Neural cell (in vitro differentiated cells): Measurements from ENCODE around the gene NATD1. TPM values are rescaled to one million over a fixed set of nuclear protein-coding genes. Genes with fewer than 3 reads are reported as not detected.

ENCODE experiments used
- H2AFZ ChIP-seq: fragments of 200-600, 300-800 bp; sonication (generic), shearing (Covaris generic); 2 replicates; pipeline ENCODE4 v1.6.0; 2014; ENCODE audit warnings: low read depth, mild to moderate bottlenecking, antibody characterized with exemption, low read length, moderate library complexity
- H3F3A ChIP-seq: fragments of 200-600 bp; shearing (Covaris generic); 2 replicates; pipeline ENCODE4 v1.6.1; 2016; ENCODE audit warnings: mild to moderate bottlenecking, moderate library complexity, mixed read lengths, antibody characterized with exemption, low read length; ENCODE audit not compliant: insufficient read depth, poor library complexity, severe bottlenecking
- H3K27ac ChIP-seq: fragments of 200-600, 300-800 bp; sonication (generic), shearing (Covaris generic); 2 replicates; pipeline ENCODE4 v1.5.1; 2014; ENCODE audit warnings: mild to moderate bottlenecking, low read length, moderate library complexity
- H3K27me3 ChIP-seq: fragments of 300-800, 200-600 bp; sonication (generic), shearing (Covaris generic); 2 replicates; pipeline ENCODE4 v1.6.0; 2014; ENCODE audit warnings: mild to moderate bottlenecking, low read depth, low read length, moderate library complexity; ENCODE audit not compliant: insufficient read depth
- H3K36me3 ChIP-seq: fragments of 300-800, 200-600 bp; sonication (generic), shearing (Covaris generic); 2 replicates; pipeline ENCODE4 v1.5.1; 2014; ENCODE audit warnings: mild to moderate bottlenecking, antibody characterized with exemption, low read length, moderate library complexity; ENCODE audit not compliant: insufficient read depth
- H3K4me2 ChIP-seq: fragments of 300-800, 200-600 bp; sonication (generic), shearing (Covaris generic); 2 replicates; pipeline ENCODE4 v1.6.0; 2014; ENCODE audit warnings: mild to moderate bottlenecking, low read length
- H3K4me3 ChIP-seq: fragments of 300-800, 200-600 bp; sonication (generic), shearing (Covaris generic); 2 replicates; pipeline ENCODE4 v1.5.1; 2014; ENCODE audit warnings: mild to moderate bottlenecking, low read length, moderate library complexity
- H3K79me2 ChIP-seq: fragments of 200-600 bp; shearing (Covaris generic); replicated peaks from 2 replicates; pipeline ENCODE4 v1.6.0; 2014; ENCODE audit warnings: mild to moderate bottlenecking, low read length, moderate library complexity; ENCODE audit not compliant: insufficient read depth
- H3K9ac ChIP-seq: fragments of 300-800, 200-600 bp; sonication (generic), shearing (Covaris generic); 2 replicates; pipeline ENCODE4 v1.6.1; 2016; ENCODE audit warnings: mild to moderate bottlenecking, low read length, mixed read lengths
- H3K9me2 ChIP-seq: fragments of 200-600 bp; shearing (Covaris generic); 2 replicates; pipeline ENCODE4 v1.6.1; 2016; ENCODE audit warnings: mild to moderate bottlenecking, low read length, mixed read lengths; ENCODE audit not compliant: insufficient read depth
- H3K9me3 ChIP-seq: fragments of 200-600, 300-800 bp; sonication (generic), shearing (Covaris generic); 2 replicates; pipeline ENCODE4 v1.6.1; 2016; ENCODE audit warnings: mild to moderate bottlenecking, mixed run types, low read length, moderate library complexity, mixed read lengths
- H4K20me1 ChIP-seq: fragments of 200-600 bp; shearing (Covaris generic); 2 replicates; pipeline ENCODE4 v1.6.1; 2016; ENCODE audit warnings: mild to moderate bottlenecking, mixed run types; ENCODE audit not compliant: insufficient read depth
- CTCF ChIP-seq: fragments of 450-650 bp; IDR thresholded peaks from 2 replicates; pipeline ENCODE4 v1.5.1; 2014; ENCODE audit warnings: antibody characterized with exemption, mild to moderate bottlenecking, moderate library complexity; ENCODE audit not compliant: poor library complexity, severe bottlenecking
- EP300 ChIP-seq: fragments of 450-650 bp; conservative IDR thresholded peaks from 2 replicates; pipeline ENCODE4 v1.6.1; 2014; ENCODE audit warnings: antibody characterized with exemption, mild to moderate bottlenecking, moderate library complexity; ENCODE audit not compliant: poor library complexity, severe bottlenecking
- EZH2 ChIP-seq: fragments of 200-600, 300-800 bp; shearing (Covaris generic), sonication (generic); IDR thresholded peaks from 2 replicates; pipeline ENCODE4 v1.6.1; 2014; ENCODE audit warnings: antibody characterized with exemption, low read length, borderline replicate concordance, mild to moderate bottlenecking; ENCODE audit not compliant: insufficient read depth, poor library complexity, severe bottlenecking
- MXI1 ChIP-seq: fragments of 450-650 bp; conservative IDR thresholded peaks from 2 replicates; pipeline ENCODE4 v1.6.1; 2014; ENCODE audit warnings: antibody characterized with exemption, mild to moderate bottlenecking; ENCODE audit not compliant: poor library complexity, severe bottlenecking
- POLR2AphosphoS5 ChIP-seq: IDR thresholded peaks from 2 replicates; pipeline ENCODE4 v1.6.1; 2012
- RAD21 ChIP-seq: fragments of 450-650 bp; conservative IDR thresholded peaks from 2 replicates; pipeline ENCODE4 v1.6.1; 2014; ENCODE audit warnings: antibody characterized with exemption, mild to moderate bottlenecking, moderate library complexity
- REST ChIP-seq: IDR thresholded peaks from 2 replicates; pipeline ENCODE4 v1.6.1; 2012; ENCODE audit warnings: borderline replicate concordance
- SMC3 ChIP-seq: fragments of 450-650 bp; conservative IDR thresholded peaks from 2 replicates; pipeline ENCODE4 v1.6.1; 2014; ENCODE audit warnings: antibody characterized with exemption, mild to moderate bottlenecking, moderate library complexity; ENCODE audit not compliant: poor library complexity
- TAF1 ChIP-seq: IDR thresholded peaks from 2 replicates; pipeline ENCODE4 v1.6.1; 2012; ENCODE audit warnings: low read depth
- polyA plus RNA-seq: library from polyadenylated mRNA; depleted of rRNA; stranded (reverse); fragments of >200 nt; gene quantifications from 2 replicates; pipeline ENCODE4 v1.2.3, GENCODE V29; 2014

NATD1 gene
- polyA plus RNA-seq, 1 donor from 2014 or later: 2.8 TPM

GRCh38 chr17:21246698-21247097 lies 6.5 kb downstream of the NATD1 start:
- Histone ChIP-seq H3F3A (no peaks in the 10 kb centered on the region), H3K4me2 (no peak overlapping the region), H3K27me3 (no peaks in the 10 kb centered on the region), H3K9me3 (no peaks in the 10 kb centered on the region), H3K79me2 (peaks cover 1% of the 10 kb centered on the region), H4K20me1 (no peaks in the 10 kb centered on the region), H3K4me3 (no peak overlapping the region), H3K27ac (no peak overlapping the region), H3K36me3 (no peaks in the 10 kb centered on the region), H3K9me2 (no peaks in the 10 kb centered on the region), H3K9ac (no peak overlapping the region), H2AFZ (no peak overlapping the region)
- TF ChIP-seq TAF1: no peak

GRCh38 chr17:21245639-21246084 lies 7.5 kb downstream of the NATD1 start:
- H3K9me3 ChIP-seq: no peaks in the 10 kb centered on the region
- TF ChIP-seq EP300: no peak
- no peak for TF ChIP-seq TAF1
- no peak for TF ChIP-seq MXI1
- no peak for TF ChIP-seq RAD21
- no peak for TF ChIP-seq CTCF
- no peak for TF ChIP-seq SMC3
- no peak for TF ChIP-seq REST
- TF ChIP-seq EZH2: no peak
- TF ChIP-seq POLR2AphosphoS5: no peak
- H3K27me3 ChIP-seq: no peaks in the 10 kb centered on the region
- H3K9ac ChIP-seq: no peak overlapping the region
- H3K9me2 ChIP-seq: no peaks in the 10 kb centered on the region
- no peak overlapping the region for H3K4me3 ChIP-seq
- no peaks in the 10 kb centered on the region for H3K36me3 ChIP-seq
- H3K27ac ChIP-seq: no peak overlapping the region
- H3K4me2 ChIP-seq: no peak overlapping the region
- no peak overlapping the region for H2AFZ ChIP-seq
- no peaks in the 10 kb centered on the region for H3F3A ChIP-seq
- H3K79me2 ChIP-seq: no peaks in the 10 kb centered on the region
- no peaks in the 10 kb centered on the region for H4K20me1 ChIP-seq
